Activated effector memory CD4-positive, alpha-beta T cell treated with anti-CD3 and anti-CD28 coated beads, Interleukin-2, amount 50 U/mL, for 16 hours (primary cell): ENCODE results near the gene MNS1.
"Not testable (repeated sequence)": the region's sequence is repeated elsewhere in the genome, so short reads cannot be mapped to it uniquely, and the experiment has no call there.

Source experiments
- DNase-seq: peaks from one replicate; pipeline ENCODE4 v3.0.0-alpha.2; 2020

MNS1 gene

GRCh38 chr15:56464893-56465520, at the start of gene MNS1:
Gene MNS1 (minus strand): TSS chr15:56465137. CDS start chr15:56464972, 165 bp downstream.
- DNase-seq: peak; percentile 71

GRCh38 chr15:56496635-56497034, 31.7 kb upstream of the MNS1 start:
- DNase-seq: no peak

- no peak for DNase-seq
These were observed 30.6 kb upstream of the MNS1 start for GRCh38 chr15:56495533-56495932.

- no peak for DNase-seq
These were observed 30.1 kb upstream of the MNS1 start for GRCh38 chr15:56495053-56495452.

GRCh38 chr15:56492791-56493555, 28.0 kb upstream of the MNS1 start:
- no peak for DNase-seq

- DNase-seq: no peak
These were observed 27.3 kb upstream of the MNS1 start for GRCh38 chr15:56492236-56492635.

- DNase-seq: peak; percentile 77
These were observed 26.3 kb upstream of the MNS1 start for GRCh38 chr15:56491110-56491722.

GRCh38 chr15:56490461-56490860, 25.5 kb upstream of the MNS1 start:
- DNase-seq: no peak

- DNase-seq: not testable (repeated sequence)
These were observed 21.3 kb upstream of the MNS1 start for GRCh38 chr15:56486206-56486605.

- DNase-seq: not testable (repeated sequence)
These were observed 20.5 kb upstream of the MNS1 start for GRCh38 chr15:56485426-56485825.

- no peak for DNase-seq
These were observed 19.4 kb upstream of the MNS1 start for GRCh38 chr15:56484287-56484686.

GRCh38 chr15:56475351-56475750, 10.4 kb upstream of the MNS1 start:
- DNase-seq: no peak

GRCh38 chr15:56473017-56473416, 8.1 kb upstream of the MNS1 start:
- DNase-seq: no peak

- DNase-seq: no peak
These were observed 7.3 kb upstream of the MNS1 start for GRCh38 chr15:56472278-56472677.

- no peak for DNase-seq
These were observed 6.6 kb upstream of the MNS1 start for GRCh38 chr15:56471440-56472069.

GRCh38 chr15:56469483-56469882, 4.5 kb upstream of the MNS1 start:
- no peak for DNase-seq

GRCh38 chr15:56468401-56468800, 3.5 kb upstream of the MNS1 start:
- DNase-seq: no peak

- no peak for DNase-seq
These were observed 2.7 kb upstream of the MNS1 start for GRCh38 chr15:56467616-56468015.

- no peak for DNase-seq
These were observed 4.0 kb downstream of the MNS1 start for GRCh38 chr15:56460947-56461346.

GRCh38 chr15:56460071-56460470, 4.9 kb downstream of the MNS1 start:
- DNase-seq: no peak

- DNase-seq: no peak
These were observed 5.8 kb downstream of the MNS1 start for GRCh38 chr15:56459096-56459495.

GRCh38 chr15:56456229-56456628, 8.7 kb downstream of the MNS1 start:
- no peak for DNase-seq

GRCh38 chr15:56454836-56455235, 10.1 kb downstream of the MNS1 start:
- no peak for DNase-seq

GRCh38 chr15:56445746-56446145, 19.2 kb downstream of the MNS1 start:
- DNase-seq: no peak
